Measurements from ENCODE around the gene TMEM181. TPM values are rescaled to one million over a fixed set of nuclear protein-coding genes. Genes with fewer than 3 reads are reported as not detected.
A peak's percentile ranks its signal among the peaks of the same experiment; 100 is the strongest.
"Not testable (repeated sequence)": the region's sequence is repeated elsewhere in the genome, so short reads cannot be mapped to it uniquely, and the experiment has no call there.

Gene TMEM181
- total RNA-seq, 3 donors from 2014 or later: 11.4 to 13.2 (median 12.0) TPM

GRCh38 chr6:158575550-158575949 lies 15.7 kb downstream of the TMEM181 start:
- Mint-ChIP-seq H3K4me3 (no peak overlapping the region), H3K36me3 (ENCODE audit: insufficient read depth) (peaks cover 27% of the 10 kb centered on the region), H3K9me3 (no peaks in the 10 kb centered on the region), H3K4me1 (ENCODE audit: low read depth) (peaks cover 46% of the 10 kb centered on the region), H3K27me3 (ENCODE audit: low read depth) (no peaks in the 10 kb centered on the region)
- ATAC-seq: no peak
- no peak for DNase-seq

GRCh38 chr6:158584236-158584651 lies 24.4 kb downstream of the TMEM181 start:
- peaks cover 43% of the 10 kb centered on the region for H3K36me3 Mint-ChIP-seq (ENCODE audit: insufficient read depth)
- H3K4me3 Mint-ChIP-seq: no peak overlapping the region
- DNase-seq: no peak
- ATAC-seq: no peak
- H3K27me3 Mint-ChIP-seq (ENCODE audit: low read depth): no peaks in the 10 kb centered on the region
- H3K4me1 Mint-ChIP-seq (ENCODE audit: low read depth): peaks cover 1% of the 10 kb centered on the region
- no peaks in the 10 kb centered on the region for H3K9me3 Mint-ChIP-seq

- H3K4me3 Mint-ChIP-seq: no peak overlapping the region
- H3K9me3 Mint-ChIP-seq: no peaks in the 10 kb centered on the region
- H3K27me3 Mint-ChIP-seq (ENCODE audit: low read depth): no peaks in the 10 kb centered on the region
- no peak for DNase-seq
- H3K4me1 Mint-ChIP-seq (ENCODE audit: low read depth): no peaks in the 10 kb centered on the region
- H3K36me3 Mint-ChIP-seq (ENCODE audit: insufficient read depth): peaks cover 57% of the 10 kb centered on the region
- no peak for ATAC-seq
Measured at GRCh38 chr6:158586652-158587051, 26.8 kb downstream of the TMEM181 start.

- Mint-ChIP-seq H3K4me3 (no peak overlapping the region), H3K9me3 (no peaks in the 10 kb centered on the region), H3K4me1 (ENCODE audit: low read depth) (no peaks in the 10 kb centered on the region), H3K36me3 (ENCODE audit: insufficient read depth) (peaks cover 53% of the 10 kb centered on the region), H3K27me3 (ENCODE audit: low read depth) (no peaks in the 10 kb centered on the region)
- ATAC-seq (no peak), DNase-seq (no peak)
Measured at GRCh38 chr6:158589366-158589765, 29.5 kb downstream of the TMEM181 start.

- Mint-ChIP-seq H3K4me1 (ENCODE audit: low read depth) (no peaks in the 10 kb centered on the region), H3K4me3 (no peak overlapping the region), H3K36me3 (ENCODE audit: insufficient read depth) (peaks cover 45% of the 10 kb centered on the region), H3K9me3 (no peaks in the 10 kb centered on the region), H3K27me3 (ENCODE audit: low read depth) (no peaks in the 10 kb centered on the region)
- DNase-seq (no peak), ATAC-seq (no peak)
Measured at GRCh38 chr6:158591134-158591809, 31.4 kb downstream of the TMEM181 start.

GRCh38 chr6:158591810-158592209 lies 31.9 kb downstream of the TMEM181 start:
- no peak overlapping the region for H3K4me3 Mint-ChIP-seq
- H3K27me3 Mint-ChIP-seq (ENCODE audit: low read depth): no peaks in the 10 kb centered on the region
- H3K4me1 Mint-ChIP-seq (ENCODE audit: low read depth): no peaks in the 10 kb centered on the region
- peaks cover 46% of the 10 kb centered on the region for H3K36me3 Mint-ChIP-seq (ENCODE audit: insufficient read depth)
- no peak for ATAC-seq
- no peak for DNase-seq
- no peaks in the 10 kb centered on the region for H3K9me3 Mint-ChIP-seq

- ATAC-seq (no peak), DNase-seq (no peak)
- peaks cover 47% of the 10 kb centered on the region for H3K36me3 Mint-ChIP-seq (ENCODE audit: insufficient read depth)
- H3K9me3 Mint-ChIP-seq: no peaks in the 10 kb centered on the region
- H3K4me1 Mint-ChIP-seq (ENCODE audit: low read depth): no peaks in the 10 kb centered on the region
- no peaks in the 10 kb centered on the region for H3K27me3 Mint-ChIP-seq (ENCODE audit: low read depth)
- H3K4me3 Mint-ChIP-seq: no peak overlapping the region
Measured at GRCh38 chr6:158593670-158594069, 33.8 kb downstream of the TMEM181 start.

GRCh38 chr6:158595223-158595622 lies 35.3 kb downstream of the TMEM181 start:
- ATAC-seq: no peak
- Mint-ChIP-seq H3K4me1 (ENCODE audit: low read depth) (no peaks in the 10 kb centered on the region), H3K27me3 (ENCODE audit: low read depth) (no peaks in the 10 kb centered on the region), H3K4me3 (no peak overlapping the region), H3K36me3 (ENCODE audit: insufficient read depth) (peaks cover 48% of the 10 kb centered on the region), H3K9me3 (no peaks in the 10 kb centered on the region)
- no peak for DNase-seq

GRCh38 chr6:158596861-158597260 lies 37.0 kb downstream of the TMEM181 start:
- Mint-ChIP-seq H3K27me3 (ENCODE audit: low read depth) (no peaks in the 10 kb centered on the region), H3K4me3 (no peak overlapping the region), H3K9me3 (no peaks in the 10 kb centered on the region), H3K4me1 (ENCODE audit: low read depth) (no peaks in the 10 kb centered on the region), H3K36me3 (ENCODE audit: insufficient read depth) (peaks cover 35% of the 10 kb centered on the region)
- no peak for DNase-seq
- no peak for ATAC-seq

- Mint-ChIP-seq H3K36me3 (ENCODE audit: insufficient read depth) (peaks cover 36% of the 10 kb centered on the region), H3K4me1 (ENCODE audit: low read depth) (no peaks in the 10 kb centered on the region), H3K9me3 (no peaks in the 10 kb centered on the region), H3K4me3 (no peak overlapping the region), H3K27me3 (ENCODE audit: low read depth) (no peaks in the 10 kb centered on the region)
- DNase-seq: no peak
- ATAC-seq: no peak
Measured at GRCh38 chr6:158597565-158597964, 37.7 kb downstream of the TMEM181 start.

- DNase-seq: no peak
- no peak overlapping the region for H3K4me3 Mint-ChIP-seq
- ATAC-seq: no peak
- no peaks in the 10 kb centered on the region for H3K9me3 Mint-ChIP-seq
- H3K36me3 Mint-ChIP-seq (ENCODE audit: insufficient read depth): peaks cover 36% of the 10 kb centered on the region
- no peaks in the 10 kb centered on the region for H3K27me3 Mint-ChIP-seq (ENCODE audit: low read depth)
- H3K4me1 Mint-ChIP-seq (ENCODE audit: low read depth): no peaks in the 10 kb centered on the region
Measured at GRCh38 chr6:158599635-158600034, 39.7 kb downstream of the TMEM181 start.

GRCh38 chr6:158603261-158604047 lies 43.6 kb downstream of the TMEM181 start:
- no peaks in the 10 kb centered on the region for H3K27me3 Mint-ChIP-seq (ENCODE audit: low read depth)
- no peaks in the 10 kb centered on the region for H3K4me1 Mint-ChIP-seq (ENCODE audit: low read depth)
- no peak for DNase-seq
- peaks cover 26% of the 10 kb centered on the region for H3K36me3 Mint-ChIP-seq (ENCODE audit: insufficient read depth)
- no peak overlapping the region for H3K4me3 Mint-ChIP-seq
- ATAC-seq: no peak
- H3K9me3 Mint-ChIP-seq: no peaks in the 10 kb centered on the region

GRCh38 chr6:158604048-158604406 lies 44.1 kb downstream of the TMEM181 start:
- Mint-ChIP-seq H3K27me3 (ENCODE audit: low read depth) (no peaks in the 10 kb centered on the region), H3K36me3 (ENCODE audit: insufficient read depth) (peaks cover 25% of the 10 kb centered on the region), H3K4me3 (no peak overlapping the region), H3K9me3 (no peaks in the 10 kb centered on the region), H3K4me1 (ENCODE audit: low read depth) (no peaks in the 10 kb centered on the region)
- ATAC-seq: no peak
- DNase-seq: no peak

GRCh38 chr6:158605266-158605878 lies 45.5 kb downstream of the TMEM181 start:
- H3K4me3 Mint-ChIP-seq: no peak overlapping the region
- H3K4me1 Mint-ChIP-seq (ENCODE audit: low read depth): no peaks in the 10 kb centered on the region
- no peaks in the 10 kb centered on the region for H3K9me3 Mint-ChIP-seq
- H3K36me3 Mint-ChIP-seq (ENCODE audit: insufficient read depth): peaks cover 28% of the 10 kb centered on the region
- H3K27me3 Mint-ChIP-seq (ENCODE audit: low read depth): no peaks in the 10 kb centered on the region
- no peak for ATAC-seq
- peak; percentile 44 for DNase-seq

GRCh38 chr6:158606011-158606410 lies 46.1 kb downstream of the TMEM181 start:
- H3K36me3 Mint-ChIP-seq (ENCODE audit: insufficient read depth): peaks cover 33% of the 10 kb centered on the region

More at GRCh38 chr6:158606011-158606410, 46.1 kb downstream of the TMEM181 start:
- not testable (repeated sequence) for H3K4me1 Mint-ChIP-seq (ENCODE audit: low read depth); H3K27me3 Mint-ChIP-seq (ENCODE audit: low read depth); H3K4me3 Mint-ChIP-seq; ATAC-seq; DNase-seq; H3K9me3 Mint-ChIP-seq
